ENCODE results near the gene EEF2K.

Gene EEF2K

GRCh38 chr16:22317625-22318024 is 111.5 kb downstream of the EEF2K start:
- no peak for DNase-seq (ENCODE audit: low read depth)

- DNase-seq (ENCODE audit: low read depth), result peak; percentile 55
Measured at GRCh38 chr16:22318690-22319358, 112.7 kb downstream of the EEF2K start.

GRCh38 chr16:22320572-22321339 is 114.7 kb downstream of the EEF2K start:
- DNase-seq (ENCODE audit: low read depth), result no peak

GRCh38 chr16:22321340-22322001 is 115.4 kb downstream of the EEF2K start:
- peak; percentile 66 for DNase-seq (ENCODE audit: low read depth)

- no peak for DNase-seq (ENCODE audit: low read depth)
Measured at GRCh38 chr16:22322021-22322471, 116.0 kb downstream of the EEF2K start.

GRCh38 chr16:22322741-22323140 is 116.7 kb downstream of the EEF2K start:
- DNase-seq (ENCODE audit: low read depth), result no peak

GRCh38 chr16:22323173-22323958 is 117.3 kb downstream of the EEF2K start:
- DNase-seq (ENCODE audit: low read depth), result no peak

GRCh38 chr16:22323959-22324786 is 118.1 kb downstream of the EEF2K start:
- no peak for DNase-seq (ENCODE audit: low read depth)

- DNase-seq (ENCODE audit: low read depth), result no peak
Measured at GRCh38 chr16:22324787-22325597, 118.9 kb downstream of the EEF2K start.

- DNase-seq (ENCODE audit: low read depth), result no peak
Measured at GRCh38 chr16:22325598-22326368, 119.7 kb downstream of the EEF2K start.

GRCh38 chr16:22326369-22326652 is 120.2 kb downstream of the EEF2K start:
- DNase-seq (ENCODE audit: low read depth), result no peak

GRCh38 chr16:22326771-22327445 is 120.8 kb downstream of the EEF2K start:
- no peak for DNase-seq (ENCODE audit: low read depth)

- no peak for DNase-seq (ENCODE audit: low read depth)
Measured at GRCh38 chr16:22327446-22327775, 121.3 kb downstream of the EEF2K start.

- DNase-seq (ENCODE audit: low read depth), result no peak
Measured at GRCh38 chr16:22328081-22328725, 122.1 kb downstream of the EEF2K start.

GRCh38 chr16:22329199-22329695 is 123.2 kb downstream of the EEF2K start:
- no peak for DNase-seq (ENCODE audit: low read depth)

GRCh38 chr16:22330326-22330725 is 124.2 kb downstream of the EEF2K start:
- DNase-seq (ENCODE audit: low read depth), result no peak

- DNase-seq (ENCODE audit: low read depth), result no peak
Measured at GRCh38 chr16:22333457-22333994, 127.4 kb downstream of the EEF2K start.

- no peak for DNase-seq (ENCODE audit: low read depth)
Measured at GRCh38 chr16:22335668-22336246, 129.7 kb downstream of the EEF2K start.

Data from T follicular helper cell (primary cell).